HG03139 (cell line): ENCODE results near the gene GSC2.
"Not testable (repeated sequence)": the region's sequence is repeated elsewhere in the genome, so short reads cannot be mapped to it uniquely, and the experiment has no call there.

ENCODE experiments used
- ATAC-seq: cut with Tn5 transposase; IDR thresholded peaks from one replicate; pipeline ENCODE4 v1.9.1; 2021; ENCODE audit not compliant: unreplicated experiment

Gene GSC2

DNA sequence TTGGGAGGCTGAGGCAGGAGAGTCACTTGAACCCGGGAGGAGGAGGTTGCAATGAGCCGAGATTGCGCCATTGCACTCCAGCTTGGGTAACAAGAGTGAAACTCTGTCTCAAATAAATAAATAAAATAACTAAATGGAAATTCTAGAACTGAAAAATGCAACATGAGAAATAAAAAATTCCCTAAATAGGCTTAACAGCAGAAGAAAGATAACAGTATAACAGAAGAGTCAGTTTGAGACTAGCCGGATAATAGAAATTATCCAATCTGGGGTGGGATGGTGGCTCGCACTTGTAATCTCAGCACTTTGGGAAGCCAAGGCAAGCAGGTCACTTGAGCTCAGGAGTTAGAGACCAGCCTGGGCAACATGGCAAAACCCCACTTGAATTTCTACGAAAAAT, 14.3 kb upstream of the GSC2 start:
- no peak for ATAC-seq

DNA sequence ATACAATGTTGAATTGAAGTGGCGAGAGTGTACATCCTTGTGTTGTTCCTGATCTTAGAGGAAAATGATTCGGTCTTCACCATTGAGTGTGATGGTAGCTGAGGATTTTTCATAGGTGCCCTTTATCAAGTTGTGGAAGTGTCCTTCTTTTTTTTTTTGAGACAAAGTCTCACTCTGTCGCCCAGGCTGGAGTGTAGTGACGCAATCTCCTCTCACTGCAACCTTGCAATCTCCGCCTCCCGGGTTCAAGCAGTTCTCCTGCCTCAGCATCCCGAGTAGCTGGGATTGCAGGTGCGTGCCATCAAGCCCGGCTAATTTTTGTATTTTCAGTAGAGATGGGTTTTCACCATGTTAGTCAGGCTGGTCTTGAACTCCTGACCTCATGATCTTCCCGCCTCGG, 8.6 kb upstream of the GSC2 start:
- ATAC-seq: not testable (repeated sequence)

DNA sequence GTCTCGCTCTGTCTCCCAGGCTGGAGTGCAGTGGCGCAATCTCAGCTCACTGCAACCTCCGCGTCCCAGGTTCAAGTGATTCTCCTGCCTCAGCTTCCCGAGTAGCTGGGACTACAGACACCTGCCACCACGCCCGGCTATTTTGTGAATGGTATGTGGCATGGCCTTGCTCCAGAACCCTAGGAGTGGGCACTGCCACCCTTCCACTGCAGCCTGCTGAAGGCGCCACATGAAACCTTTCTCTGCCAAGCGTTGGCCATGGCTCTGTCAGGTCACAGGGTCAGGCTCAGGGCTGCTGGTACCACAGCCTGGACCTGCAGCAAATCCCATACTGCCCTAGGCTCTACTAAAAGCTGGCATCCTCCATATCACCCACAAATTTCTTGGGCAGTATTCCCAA, 6.0 kb upstream of the GSC2 start:
- ATAC-seq: not testable (repeated sequence)

DNA sequence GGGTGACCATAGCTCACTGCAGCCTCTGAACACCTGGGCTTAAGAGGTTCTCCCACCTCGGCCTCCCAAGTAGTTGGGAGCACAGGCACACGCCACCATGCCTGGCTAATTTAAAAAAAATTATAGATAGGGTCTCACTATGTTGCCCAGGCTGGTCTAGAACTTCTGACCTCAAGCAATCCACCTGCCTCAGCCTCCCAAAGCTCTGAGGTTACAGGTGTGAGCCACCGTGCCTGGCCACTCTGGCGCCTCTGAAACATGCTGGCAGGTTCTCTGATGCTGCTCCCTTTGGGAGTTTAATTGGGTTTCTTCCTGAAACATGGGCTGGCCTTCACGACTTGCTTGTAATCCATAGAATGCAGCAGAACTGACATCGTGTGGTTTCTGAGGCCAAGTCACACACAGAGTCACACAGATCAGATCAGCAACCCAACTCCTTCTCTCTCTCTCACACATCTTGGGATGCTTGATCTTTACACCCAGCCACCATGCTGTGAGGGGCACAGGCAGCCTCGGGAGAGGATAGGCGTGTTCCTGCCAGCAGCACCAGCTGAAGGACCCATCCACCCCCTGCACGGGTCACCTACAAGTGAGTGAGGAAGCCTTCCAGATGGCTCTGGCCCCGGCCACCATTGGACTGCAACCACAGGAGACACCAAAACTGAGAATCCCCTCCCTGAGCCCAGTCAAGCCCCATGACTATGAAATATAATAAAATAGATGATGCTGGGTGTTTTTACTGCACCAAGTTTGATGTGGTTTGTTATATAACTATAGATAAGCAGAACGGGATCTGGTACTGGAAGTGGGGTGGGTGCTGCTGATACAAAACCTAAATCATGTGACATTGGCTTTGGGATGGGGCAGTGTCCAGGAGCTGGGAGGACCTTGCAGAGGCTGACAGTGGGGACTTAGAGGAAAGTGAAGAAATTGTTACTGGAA, 3.1 kb upstream of the GSC2 start:
- no peak for ATAC-seq

DNA sequence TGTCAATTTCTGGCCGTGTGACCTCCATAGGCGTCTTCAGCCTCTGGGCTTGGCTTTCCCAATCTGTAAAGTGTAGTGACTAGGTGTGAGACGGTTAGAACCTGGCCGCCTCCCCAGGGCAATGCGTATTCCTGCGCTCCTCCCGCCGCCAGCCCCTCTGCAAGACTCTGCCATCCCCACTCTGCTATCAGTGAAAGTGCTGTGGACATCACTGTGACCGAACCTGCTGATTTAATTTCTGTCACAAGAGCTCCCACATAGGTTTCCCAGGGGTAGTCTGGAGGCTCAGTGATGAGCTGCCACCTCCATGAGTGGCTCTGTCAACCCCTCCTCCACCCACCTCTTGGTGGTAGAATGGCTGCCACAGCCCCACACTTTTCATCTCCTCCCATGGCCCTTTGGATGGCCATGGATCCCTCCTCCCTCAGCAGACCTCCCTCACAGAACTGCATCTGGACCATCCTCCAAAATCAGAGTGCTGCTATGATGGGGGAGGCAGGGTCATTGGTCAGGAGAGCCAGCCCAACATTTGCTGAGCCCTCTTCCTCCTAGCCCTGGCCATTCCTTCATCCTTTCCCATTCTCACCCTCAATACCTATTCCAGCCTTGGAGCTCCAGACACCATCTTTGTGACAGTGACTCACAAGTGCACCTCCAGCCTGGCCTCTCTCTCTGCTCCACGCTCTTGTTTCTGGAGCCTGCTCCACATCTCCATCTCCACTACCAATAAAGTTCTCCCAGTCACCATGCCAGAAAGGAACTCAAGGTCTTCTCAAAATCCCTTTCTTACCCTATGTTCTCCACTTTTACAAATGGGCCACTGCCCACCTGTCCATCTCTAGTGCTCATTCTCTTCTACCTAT, 1.5 kb upstream of the GSC2 start:
- no peak for ATAC-seq

DNA sequence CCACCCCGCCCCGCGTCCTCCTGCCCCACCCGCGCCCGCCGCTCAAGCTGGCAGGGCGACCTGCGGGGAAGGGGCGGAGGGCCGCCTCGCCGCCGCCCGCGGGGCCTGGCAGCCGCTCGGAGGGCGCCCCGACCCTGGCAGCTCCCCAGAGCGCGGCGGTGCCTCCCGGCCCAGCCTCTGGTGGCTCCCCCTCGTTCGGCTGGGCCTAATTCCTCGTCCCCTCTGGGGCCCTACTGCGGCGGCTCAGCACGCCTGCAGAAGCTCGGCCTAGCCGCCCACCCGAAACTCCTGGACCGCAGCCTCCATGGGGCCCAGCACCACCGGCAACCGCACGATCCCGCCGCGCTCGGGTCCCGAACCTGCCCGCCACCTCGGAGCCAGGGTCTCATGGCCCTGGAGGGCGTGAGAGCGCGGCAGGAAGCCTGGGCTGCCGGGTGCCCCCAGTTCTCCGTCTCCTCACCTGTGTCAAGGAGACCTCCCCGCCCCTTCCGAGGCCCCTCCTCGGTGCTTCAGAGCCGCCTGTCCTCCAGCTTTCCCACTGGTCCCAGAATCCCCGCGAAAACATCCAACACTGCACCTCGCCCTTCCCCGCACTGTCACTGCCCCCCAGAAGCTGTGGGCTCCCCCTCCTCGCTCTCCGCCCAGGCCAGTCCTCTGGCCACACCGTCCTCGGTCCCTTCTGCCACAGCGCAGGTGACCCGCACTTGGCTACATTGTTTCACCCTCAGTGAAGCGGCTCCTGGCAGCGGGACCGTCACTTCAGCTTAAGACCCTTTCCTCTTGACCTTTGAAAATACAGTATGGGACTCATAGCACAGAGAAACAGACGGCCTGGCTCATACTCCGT, 613 bp upstream of the GSC2 start:
- ATAC-seq: no peak

DNA sequence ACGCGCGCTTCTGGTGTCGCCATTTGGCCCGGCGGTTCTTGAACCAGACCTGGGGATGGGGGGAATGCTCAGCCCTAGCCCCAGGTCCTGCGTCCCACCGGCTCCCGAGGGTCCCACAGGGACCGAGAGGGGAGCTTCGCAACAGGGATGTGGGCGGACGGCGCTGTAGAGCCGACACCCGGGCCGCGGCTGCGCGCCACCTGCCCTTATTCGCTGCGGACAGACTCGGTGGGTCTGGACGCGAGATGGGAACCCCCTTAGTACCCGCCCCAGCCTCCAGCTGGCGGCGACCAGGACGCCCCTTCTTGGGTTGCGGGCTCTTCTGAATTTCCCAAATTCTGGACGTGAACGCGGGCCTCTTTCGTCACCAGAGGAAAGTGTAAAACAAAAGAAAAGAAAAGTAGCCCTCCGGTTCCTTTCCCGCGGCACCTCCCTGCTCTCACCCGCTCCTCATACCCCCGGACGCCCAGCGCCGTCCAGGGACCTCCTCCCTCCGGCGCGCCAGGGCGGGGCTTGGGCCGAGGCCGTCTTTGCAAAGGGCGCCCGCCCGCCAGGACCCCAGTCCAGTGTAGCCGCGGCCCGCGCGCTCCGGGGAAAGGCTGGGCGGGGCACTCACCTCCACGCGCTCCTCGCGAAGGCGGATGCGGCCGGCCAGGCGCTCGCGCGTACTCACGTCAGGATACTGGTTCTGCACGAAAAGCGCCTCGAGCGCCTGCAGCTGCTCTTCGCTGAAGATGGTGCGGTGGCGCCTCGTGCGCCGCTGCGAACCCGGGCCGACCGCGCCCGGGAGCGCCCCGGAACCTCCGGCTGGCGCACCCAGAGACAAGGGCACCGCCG, 827 bp downstream of the GSC2 start:
- no peak for ATAC-seq

DNA sequence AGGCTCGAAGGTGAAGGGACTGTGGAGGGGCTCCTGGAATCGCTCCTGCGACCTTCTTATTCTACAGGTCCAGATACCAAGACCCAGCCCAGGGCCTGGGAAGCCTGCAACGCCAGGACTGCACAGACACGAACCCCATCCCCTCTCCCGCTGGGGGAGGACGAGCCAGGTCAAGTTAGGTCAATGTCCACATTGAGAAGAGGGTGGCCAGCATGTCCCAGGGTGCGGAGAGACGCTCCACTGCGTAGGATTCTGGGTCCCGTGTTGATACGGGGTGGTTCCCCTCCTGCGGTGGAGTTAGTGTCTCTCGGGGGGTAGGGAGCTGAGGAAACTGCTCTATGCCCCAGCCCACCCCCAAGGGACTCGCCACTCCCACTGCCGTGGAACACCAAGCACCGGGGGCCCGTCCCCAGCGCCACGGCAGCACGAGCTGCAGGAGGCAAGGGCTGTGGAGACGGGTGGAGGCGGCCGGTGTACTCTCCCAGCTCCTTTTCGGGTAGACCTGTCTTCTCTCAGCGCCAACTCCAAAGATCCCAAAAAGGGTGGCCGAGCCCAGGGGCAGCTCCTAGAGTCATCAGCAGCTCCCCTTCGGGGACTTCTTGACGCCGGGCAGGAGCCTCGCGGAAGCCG, 1.6 kb downstream of the GSC2 start:
- ATAC-seq: no peak

DNA sequence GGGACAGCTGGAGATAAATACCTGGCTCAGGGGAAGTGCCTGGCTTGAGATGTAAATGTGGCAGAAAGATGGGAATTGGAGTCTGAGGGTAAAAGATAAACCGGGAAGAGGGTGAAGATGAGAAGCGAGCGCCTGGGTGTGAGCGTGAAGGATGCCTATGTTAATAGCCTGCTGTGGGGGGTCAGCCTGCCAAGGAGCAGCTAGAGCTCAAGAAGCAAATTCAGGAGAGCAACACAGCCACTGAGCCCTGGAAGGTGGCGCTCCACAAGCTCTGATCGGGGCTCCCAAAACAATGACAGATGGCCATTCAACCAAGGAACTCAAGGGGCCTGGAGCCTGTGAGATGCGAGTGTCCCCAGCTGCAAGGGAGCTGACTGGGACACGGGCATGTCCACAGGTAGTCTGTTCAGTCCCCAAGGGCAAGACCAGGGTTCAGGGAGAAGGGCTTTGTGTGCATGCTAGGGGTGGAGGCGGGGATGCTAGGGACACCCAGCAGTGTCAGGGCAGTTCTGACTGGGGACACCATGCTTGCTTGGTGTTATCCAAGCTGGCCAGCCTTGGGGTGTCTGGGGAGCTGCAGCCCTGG, 2.8 kb downstream of the GSC2 start:
- ATAC-seq: no peak

DNA sequence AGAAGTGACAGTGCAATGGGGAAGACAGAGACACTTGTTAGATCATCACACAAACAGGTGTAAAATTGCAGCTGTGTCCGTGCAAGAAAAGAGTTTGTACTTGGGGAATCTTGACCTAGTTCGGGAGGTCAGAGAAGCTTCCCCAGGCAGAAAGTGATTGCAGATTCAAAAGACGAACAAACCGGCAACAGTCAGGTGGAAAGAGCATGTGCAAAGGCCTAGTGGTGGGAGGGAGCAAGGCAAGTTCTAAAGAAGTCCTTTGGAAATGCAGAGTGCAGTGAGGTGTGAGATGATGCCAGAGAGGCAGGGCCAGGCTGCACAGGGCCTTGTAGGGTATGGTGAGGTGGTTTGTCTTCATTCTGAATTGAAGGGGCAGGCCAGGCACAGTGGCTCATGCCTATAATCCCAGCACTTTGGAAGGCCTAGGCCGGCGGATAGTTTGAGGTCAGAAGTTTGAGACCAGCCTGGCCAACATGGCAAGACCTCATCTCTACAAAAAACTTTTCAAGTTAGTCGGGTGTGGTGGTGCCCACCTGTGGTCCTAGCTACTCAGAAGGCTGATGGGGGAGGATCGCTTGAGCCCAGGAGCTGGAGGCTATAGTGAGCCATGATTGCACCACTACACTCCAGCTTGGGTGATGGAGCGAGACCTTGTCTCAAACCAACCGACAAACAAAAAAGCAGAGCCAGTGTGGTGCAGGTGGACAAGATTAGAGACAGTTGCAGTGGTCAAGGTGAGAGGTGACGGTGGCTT, 3.7 kb downstream of the GSC2 start:
- ATAC-seq: no peak

DNA sequence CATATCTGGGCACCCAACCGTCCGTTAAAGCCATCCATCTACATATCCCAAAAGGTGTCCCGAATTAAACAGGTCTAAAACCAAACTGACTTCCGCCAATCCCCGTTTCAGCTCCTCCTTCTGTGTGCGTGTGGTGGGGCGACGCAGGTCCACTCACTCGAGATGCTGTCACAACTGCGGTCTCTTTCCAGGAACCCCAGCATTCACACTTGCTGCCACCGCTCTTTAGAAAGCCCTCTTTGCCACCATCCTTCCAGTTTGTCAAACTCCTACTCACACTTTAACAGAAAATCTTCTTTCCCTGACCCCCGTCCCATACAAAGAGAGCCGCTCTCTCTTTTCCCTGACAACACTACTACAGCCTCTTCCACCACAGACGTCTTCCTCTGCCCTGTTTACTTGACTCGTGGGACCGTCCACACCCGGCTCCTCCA, 6.1 kb downstream of the GSC2 start:
- no peak for ATAC-seq

DNA sequence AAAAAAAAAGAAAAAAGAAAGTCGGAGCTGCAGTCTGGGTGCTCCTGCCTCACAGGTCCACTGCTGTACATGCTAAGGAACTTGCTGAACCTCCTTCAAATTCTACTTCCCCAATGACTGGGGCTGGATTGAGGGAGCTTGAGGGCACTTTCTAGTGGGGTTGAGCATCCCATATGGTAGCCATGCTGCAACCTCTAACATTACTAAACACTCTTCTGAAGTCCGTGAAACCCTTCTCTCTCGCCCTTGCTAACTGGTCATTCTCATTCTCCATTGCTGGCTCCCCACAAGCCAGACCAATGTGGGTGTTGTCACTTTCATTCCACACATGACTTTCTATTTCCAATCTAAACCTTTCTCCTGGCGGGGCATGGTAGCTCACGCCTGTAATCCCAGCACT, 6.9 kb downstream of the GSC2 start:
- no peak for ATAC-seq

DNA sequence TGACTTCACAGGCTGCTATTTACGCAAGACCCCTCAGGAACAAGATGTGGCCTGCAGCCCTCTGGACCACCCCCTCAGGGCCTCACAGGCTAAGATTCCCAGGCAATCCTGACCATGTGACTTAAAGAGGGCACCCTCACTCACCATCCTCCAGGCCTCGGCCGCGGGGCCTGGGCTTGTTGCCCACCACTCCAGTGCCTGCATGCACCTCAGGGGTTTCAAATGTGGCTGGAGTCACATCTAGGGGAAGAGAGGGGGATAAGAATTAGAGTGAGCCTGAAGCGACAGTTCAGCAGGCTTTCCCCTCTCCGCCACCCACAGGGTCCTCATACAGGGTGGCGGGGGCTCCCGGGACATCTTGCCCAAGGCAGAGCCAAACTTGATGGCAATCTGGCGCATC, 7.7 kb downstream of the GSC2 start:
- ATAC-seq: no peak

DNA sequence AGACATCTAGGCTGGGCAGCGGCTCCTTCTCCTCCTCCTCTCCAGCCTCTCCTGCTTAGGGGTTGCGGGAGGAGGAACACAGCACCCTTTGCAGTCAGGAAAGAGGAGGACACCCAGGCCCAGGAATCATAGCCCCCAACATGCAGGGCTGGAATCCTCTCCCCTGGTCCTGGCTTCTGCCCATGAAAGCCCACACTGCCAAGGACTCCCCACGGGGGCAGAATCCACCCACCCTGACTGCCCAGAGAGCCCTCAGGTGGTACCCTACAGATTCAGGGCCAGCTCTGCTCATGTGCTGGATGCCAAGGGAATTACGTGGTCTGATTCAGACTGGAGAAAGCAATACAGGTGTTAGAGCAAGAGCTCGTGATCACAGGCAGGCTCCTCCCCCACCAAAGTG, 10.1 kb downstream of the GSC2 start:
- ATAC-seq: no peak

DNA sequence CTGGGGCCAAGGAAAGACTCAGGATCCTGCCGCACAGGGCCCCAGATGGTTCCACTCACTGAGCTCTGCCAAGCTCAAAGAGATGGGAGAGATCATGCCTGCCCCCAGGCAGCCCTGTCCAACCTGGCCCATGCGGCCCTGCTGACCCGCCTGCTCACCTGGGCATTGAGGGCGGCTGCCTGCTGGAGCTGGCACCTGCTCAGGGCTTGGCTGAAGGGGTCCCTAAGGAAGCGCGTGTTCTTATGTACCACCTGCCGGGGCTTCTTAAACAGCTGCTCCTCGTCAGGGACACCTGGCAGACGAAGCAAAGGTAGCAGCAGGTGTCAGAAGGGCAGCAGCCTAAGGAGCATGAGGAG, 11.1 kb downstream of the GSC2 start:
- ATAC-seq: no peak

DNA sequence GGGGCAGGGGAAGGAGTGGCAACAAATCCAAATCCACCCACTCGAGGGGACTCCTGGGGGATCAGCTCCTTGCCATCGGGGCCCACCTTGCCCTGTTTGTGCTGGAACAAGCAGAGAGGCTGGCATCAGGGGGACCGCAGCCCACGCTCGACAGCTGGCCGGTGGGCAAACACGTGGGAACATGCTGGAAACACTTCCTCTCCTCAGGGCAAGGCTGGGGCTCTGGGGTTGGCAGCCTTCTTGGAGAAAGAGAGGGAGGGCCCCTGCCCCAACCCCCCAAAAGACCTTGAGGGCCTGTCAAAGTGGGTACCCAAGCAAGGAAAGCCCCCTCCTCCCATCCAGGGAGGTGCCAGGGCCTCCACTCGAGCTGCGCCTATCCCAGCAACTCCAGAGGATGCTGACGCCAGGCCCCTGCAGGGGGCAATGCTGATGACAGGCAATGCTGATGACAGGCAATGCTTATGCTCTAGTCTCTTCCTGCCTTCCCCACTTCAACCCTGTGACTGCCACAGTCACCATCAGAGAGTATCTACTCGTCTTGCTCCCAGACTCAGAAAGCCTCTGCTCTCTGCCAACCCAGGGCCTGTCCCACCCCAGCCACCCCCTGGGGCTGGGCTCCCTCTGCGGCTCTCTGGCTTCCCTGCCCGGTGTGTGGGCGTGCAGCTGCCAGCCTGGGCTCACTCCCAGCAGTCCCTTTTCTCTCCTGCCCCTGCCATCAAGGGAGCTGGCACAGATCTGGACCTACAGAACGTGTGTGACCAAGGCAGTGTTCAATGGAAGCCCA, 11.7 kb downstream of the GSC2 start:
- ATAC-seq: no peak

DNA sequence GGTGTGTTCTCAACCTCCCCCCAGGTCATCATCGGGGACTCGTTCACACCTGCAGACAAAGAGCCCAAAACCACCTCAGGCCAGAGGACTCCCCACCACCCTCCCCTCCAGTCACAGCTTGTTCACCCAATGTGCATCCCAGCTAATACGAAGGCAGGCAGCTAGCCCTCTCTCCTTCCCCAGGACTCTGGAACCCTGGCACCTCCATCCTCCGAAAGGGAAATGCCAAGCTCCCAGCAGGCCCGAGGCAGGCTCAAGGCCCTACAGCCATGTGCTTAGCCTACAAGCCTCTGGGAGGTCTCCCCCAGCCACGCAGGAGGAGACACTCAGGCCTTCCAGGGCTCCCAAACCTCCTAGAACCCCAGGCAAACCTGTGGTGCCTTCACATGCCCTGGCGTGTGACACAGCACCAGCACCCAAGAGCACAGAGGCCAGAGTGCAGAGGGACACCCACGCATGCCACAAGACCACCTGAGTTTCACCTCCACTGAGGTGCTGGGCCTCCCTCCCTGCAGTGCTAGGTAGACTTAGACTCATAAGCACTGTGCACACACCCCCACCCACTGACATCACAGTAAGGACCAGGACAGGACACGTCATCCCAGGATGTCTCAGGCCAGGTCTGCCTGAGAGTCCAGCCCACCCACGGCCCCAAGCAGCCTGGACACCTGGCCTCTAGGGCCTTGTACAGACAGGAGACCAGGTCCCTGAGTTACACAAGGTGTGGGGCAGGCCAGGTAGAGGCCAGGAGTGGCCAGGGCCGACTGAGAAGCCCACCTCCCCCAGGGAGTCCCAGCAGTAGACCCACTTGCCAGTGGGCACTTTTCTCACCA, 12.5 kb downstream of the GSC2 start:
- ATAC-seq: no peak
